RWPE2 (cell line): ENCODE results near the gene ZNF410.

ENCODE experiments used
- ATAC-seq: fragments of 200-7000 bp; cut with Tn5 transposase; 3 replicates; pipeline ENCODE4 v1.9.1; 2021; ENCODE audit warnings: low read depth
- DNase-seq: peaks from one replicate; pipeline ENCODE4 v3.0.0-alpha.2; 2020; ENCODE audit warnings: low spot score
- H3K27ac ChIP-seq: fragments of 450-650 bp; 2 replicates; pipeline ENCODE4 v1.5.1; 2017; ENCODE audit warnings: mild to moderate bottlenecking; ENCODE audit not compliant: poor library complexity, severe bottlenecking
- H3K27me3 ChIP-seq: fragments of 250-450 bp; sonication (Bioruptor Pico); 2 replicates; pipeline ENCODE4 v1.5.1; 2021; ENCODE audit warnings: mild to moderate bottlenecking, moderate library complexity; ENCODE audit not compliant: insufficient read depth, poor library complexity, severe bottlenecking
- H3K36me3 ChIP-seq: fragments of 250-450 bp; sonication (Bioruptor Pico); 2 replicates; pipeline ENCODE4 v1.5.1; 2020; ENCODE audit warnings: low read depth, mild to moderate bottlenecking, moderate library complexity
- H3K4me1 ChIP-seq: fragments of 250-450 bp; sonication (Bioruptor Pico); 2 replicates; pipeline ENCODE4 v1.5.1; 2021; ENCODE audit warnings: mild to moderate bottlenecking, moderate library complexity; ENCODE audit not compliant: insufficient read depth, poor library complexity, severe bottlenecking
- H3K4me3 ChIP-seq: fragments of 250-450 bp; sonication (Bioruptor Pico); 2 replicates; pipeline ENCODE4 v1.5.1; 2021; ENCODE audit warnings: mild to moderate bottlenecking, moderate library complexity; ENCODE audit not compliant: severe bottlenecking
- H3K9me3 ChIP-seq: fragments of 250-450 bp; sonication (Bioruptor Pico); 2 replicates; pipeline ENCODE4 v1.5.1; 2021; ENCODE audit warnings: mild to moderate bottlenecking, moderate library complexity; ENCODE audit not compliant: severe bottlenecking
- TF ChIP-seq, protein P1 (sequence below): fragments of 450-650 bp; IDR thresholded peaks from one replicate; pipeline ENCODE4 v1.5.1; 2017; ENCODE audit warnings: mild to moderate bottlenecking, moderate library complexity; ENCODE audit not compliant: poor library complexity, severe bottlenecking

The ZNF410 gene

DNA sequence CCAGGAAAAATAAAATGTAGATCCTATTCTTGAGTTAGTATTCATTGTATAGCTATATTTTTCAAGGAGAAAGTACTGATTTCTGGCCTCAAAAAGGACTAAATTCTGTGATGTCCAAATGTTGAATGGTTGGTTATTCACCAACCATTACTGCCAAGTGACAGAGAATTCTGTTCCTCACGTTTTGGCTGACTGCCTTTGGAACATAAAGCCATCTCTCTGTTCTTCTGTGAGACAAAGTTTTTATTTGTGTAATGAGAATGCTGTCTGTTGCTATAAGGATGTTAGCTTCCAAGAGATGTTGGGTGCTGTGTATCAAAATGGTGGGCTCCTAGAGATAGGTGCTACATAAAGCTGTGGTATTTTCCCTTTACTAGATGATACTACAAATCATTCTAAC, 9.3 kb downstream of the ZNF410 start:
- Histone ChIP-seq H3K27ac (no peak overlapping the region), H3K36me3 (peaks cover 99% of the 10 kb centered on the region), H3K9me3 (no peaks in the 10 kb centered on the region), H3K27me3 (no peaks in the 10 kb centered on the region), H3K4me1 (no peaks in the 10 kb centered on the region), H3K4me3 (no peak overlapping the region)
- no peak for DNase-seq
- TF ChIP-seq, protein P1, sequence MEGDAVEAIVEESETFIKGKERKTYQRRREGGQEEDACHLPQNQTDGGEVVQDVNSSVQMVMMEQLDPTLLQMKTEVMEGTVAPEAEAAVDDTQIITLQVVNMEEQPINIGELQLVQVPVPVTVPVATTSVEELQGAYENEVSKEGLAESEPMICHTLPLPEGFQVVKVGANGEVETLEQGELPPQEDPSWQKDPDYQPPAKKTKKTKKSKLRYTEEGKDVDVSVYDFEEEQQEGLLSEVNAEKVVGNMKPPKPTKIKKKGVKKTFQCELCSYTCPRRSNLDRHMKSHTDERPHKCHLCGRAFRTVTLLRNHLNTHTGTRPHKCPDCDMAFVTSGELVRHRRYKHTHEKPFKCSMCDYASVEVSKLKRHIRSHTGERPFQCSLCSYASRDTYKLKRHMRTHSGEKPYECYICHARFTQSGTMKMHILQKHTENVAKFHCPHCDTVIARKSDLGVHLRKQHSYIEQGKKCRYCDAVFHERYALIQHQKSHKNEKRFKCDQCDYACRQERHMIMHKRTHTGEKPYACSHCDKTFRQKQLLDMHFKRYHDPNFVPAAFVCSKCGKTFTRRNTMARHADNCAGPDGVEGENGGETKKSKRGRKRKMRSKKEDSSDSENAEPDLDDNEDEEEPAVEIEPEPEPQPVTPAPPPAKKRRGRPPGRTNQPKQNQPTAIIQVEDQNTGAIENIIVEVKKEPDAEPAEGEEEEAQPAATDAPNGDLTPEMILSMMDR = no peak
- ATAC-seq = no peak

DNA sequence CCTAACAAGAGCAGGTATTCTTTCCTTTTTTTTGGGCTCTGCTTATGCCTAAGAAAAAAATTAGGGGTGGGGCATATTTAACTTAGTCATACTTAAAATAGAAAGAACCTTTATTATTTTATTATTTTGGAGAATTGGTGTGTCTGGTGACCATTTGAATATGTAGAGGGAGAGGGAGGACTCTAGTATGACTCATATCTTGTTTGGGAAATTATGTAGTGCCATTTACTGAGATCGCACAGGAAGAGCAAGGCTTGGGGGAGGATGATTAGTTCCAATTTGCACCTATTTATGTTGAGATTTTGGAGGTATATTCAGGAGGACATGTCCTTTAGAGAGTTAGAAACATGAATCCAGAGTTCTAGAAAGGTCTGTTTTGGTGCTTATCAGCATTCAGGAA, 9.9 kb downstream of the ZNF410 start:
- Histone ChIP-seq H3K4me1 (no peaks in the 10 kb centered on the region), H3K4me3 (no peak overlapping the region), H3K27ac (no peak overlapping the region), H3K36me3 (peaks cover 99% of the 10 kb centered on the region), H3K27me3 (no peaks in the 10 kb centered on the region), H3K9me3 (no peaks in the 10 kb centered on the region)
- TF ChIP-seq, protein P1 = no peak
- ATAC-seq (peak; percentile 29; the same call in 1 of the 3 replicates), DNase-seq (no peak)

GRCh38 chr14:73903028-73903427, 16.4 kb downstream of the ZNF410 start:
- ATAC-seq (no peak), DNase-seq (no peak)
- H3K36me3 ChIP-seq = peaks cover 94% of the 10 kb centered on the region
- no peak overlapping the region for H3K4me3 ChIP-seq
- H3K4me1 ChIP-seq = no peaks in the 10 kb centered on the region
- H3K9me3 ChIP-seq = no peaks in the 10 kb centered on the region
- TF ChIP-seq, protein P1 = no peak
- no peak overlapping the region for H3K27ac ChIP-seq
- no peaks in the 10 kb centered on the region for H3K27me3 ChIP-seq

- no peaks in the 10 kb centered on the region for H3K27me3 ChIP-seq
- no peak overlapping the region for H3K4me3 ChIP-seq
- no peak for ATAC-seq
- peaks cover 94% of the 10 kb centered on the region for H3K36me3 ChIP-seq
- H3K4me1 ChIP-seq = no peaks in the 10 kb centered on the region
- no peaks in the 10 kb centered on the region for H3K9me3 ChIP-seq
- TF ChIP-seq, protein P1 = no peak
- H3K27ac ChIP-seq = no peak overlapping the region
- no peak for DNase-seq
These were observed 23.0 kb downstream of the ZNF410 start for GRCh38 chr14:73909681-73910080.

GRCh38 chr14:73913256-73913655, 26.6 kb downstream of the ZNF410 start:
- Histone ChIP-seq H3K27me3 (no peaks in the 10 kb centered on the region), H3K27ac (no peak overlapping the region), H3K9me3 (no peaks in the 10 kb centered on the region), H3K4me1 (peaks cover 6% of the 10 kb centered on the region), H3K36me3 (peaks cover 86% of the 10 kb centered on the region), H3K4me3 (no peak overlapping the region)
- TF ChIP-seq, protein P1 = no peak
- DNase-seq (no peak), ATAC-seq (no peak)
